K562 (cell line): ENCODE data around the gene ISYNA1. TPM values are rescaled to one million over a fixed set of nuclear protein-coding genes. Genes with fewer than 3 reads are reported as not detected.

Experiments
- BDP1 ChIP-seq: IDR thresholded peaks from 3 replicates; pipeline ENCODE4 v1.6.1; 2011; ENCODE audit not compliant: insufficient read length, insufficient read depth
- HCFC1 ChIP-seq: IDR thresholded peaks from 2 replicates; pipeline ENCODE4 v1.6.1; 2012; ENCODE audit warnings: low read depth, low read length, improper control_type of control experiment
- HNRNPLL ChIP-seq: fragments of 200-400 bp; formaldehyde crosslinking; IDR thresholded peaks from 2 replicates; pipeline ENCODE4 v1.6.1; 2017; ENCODE audit warnings: low read length, low read depth, mild to moderate bottlenecking; ENCODE audit not compliant: poor library complexity, severe bottlenecking
- NCOA4 ChIP-seq: fragments of 450-650 bp; IDR thresholded peaks from 2 replicates; pipeline ENCODE4 v1.6.1; 2018; ENCODE audit warnings: mild to moderate bottlenecking; ENCODE audit not compliant: partially characterized antibody
- NCOR1 ChIP-seq: fragments of 450-650 bp; IDR thresholded peaks from 2 replicates; pipeline ENCODE4 v1.6.1; 2016; ENCODE audit warnings: mild to moderate bottlenecking, moderate library complexity
- NONO ChIP-seq, 2 experiments: fragments of 200-400 bp in 1 of 2; fragments of 450-650 bp in 1 of 2; formaldehyde crosslinking in 1 of 2; IDR thresholded peaks; 2 replicates each; pipeline ENCODE4 v1.6.1; 2017; ENCODE audit warnings: low read depth in 2 of 2, mild to moderate bottlenecking in 2 of 2, moderate library complexity in 2 of 2, low read length in 1 of 2
- PCBP2 ChIP-seq: fragments of 200-400 bp; formaldehyde crosslinking; IDR thresholded peaks from 2 replicates; pipeline ENCODE4 v1.6.1; 2018; ENCODE audit warnings: low read length, low read depth, mild to moderate bottlenecking, moderate library complexity; ENCODE audit not compliant: poor library complexity, severe bottlenecking
- PML ChIP-seq: IDR thresholded peaks from 2 replicates; pipeline ENCODE4 v1.6.1; 2012; ENCODE audit warnings: low read length, inconsistent platforms
- SIN3B ChIP-seq: fragments of 450-650 bp; IDR thresholded peaks from 2 replicates; pipeline ENCODE4 v1.6.1; 2017; ENCODE audit warnings: low read depth, mild to moderate bottlenecking, moderate library complexity
- SMARCA4 ChIP-seq: fragments of 450-650 bp; IDR thresholded peaks from 2 replicates; pipeline ENCODE4 v1.6.1; 2016
- STAG1 ChIP-seq: sonication (generic); formaldehyde crosslinking; IDR thresholded peaks from 2 replicates; pipeline ENCODE4 v1.5.0; 2020; ENCODE audit warnings: missing genetic modification reagents, borderline replicate concordance
- TEAD1 ChIP-seq, 2 experiments: fragments of 450-650 bp in 1 of 2; sonication (generic) in 1 of 2; formaldehyde crosslinking; IDR thresholded peaks; 2 replicates each; pipeline versions ENCODE4 v1.4.0 to v1.8.0; 2020 to 2022; ENCODE audit warnings: mild to moderate bottlenecking in 2 of 2, missing genetic modification reagents in 1 of 2
- TRIM24 ChIP-seq, 2 experiments: fragments of 450-650 bp; IDR thresholded peaks; 2 replicates each; pipeline ENCODE4 v1.6.1; 2016
- XRCC3 ChIP-seq: fragments of 450-650 bp; IDR thresholded peaks from 2 replicates; pipeline ENCODE4 v1.6.1; 2017; ENCODE audit warnings: mild to moderate bottlenecking, moderate library complexity
- ZNF146 ChIP-seq: IDR thresholded peaks from one replicate; pipeline ENCODE4 v1.6.1; 2018; ENCODE audit warnings: missing compliant biosample characterization; ENCODE audit not compliant: unreplicated experiment
- polyA plus RNA-seq, 8 experiments: library from polyadenylated mRNA; depleted of rRNA in 4 of 8; stranded (reverse) in 5 of 8; unstranded in 3 of 8; fragments of >200 nt; fragmentation: Nextera tagmentation in 2 of 8; fragmentation: Illumina TruSeq in 1 of 8; extraction: Ambion mirVana in 2 of 8; extraction: Trizol in 1 of 8; gene quantifications; 2 replicates each; pipeline versions ENCODE4 v1.2.1 to v1.2.3, GENCODE V29; 2011 to 2014; ENCODE audit warnings: inconsistent platforms in 1 of 8, missing spikeins in 1 of 8
- total RNA-seq, 7 experiments: library from RNA; depleted of rRNA in 6 of 7; stranded (reverse); fragments of >200 nt in 6 of 7; fragmentation: Illumina TruSeq in 2 of 7; extraction: Trizol in 2 of 7; gene quantifications; 2 replicates each; pipeline versions ENCODE4 v1.2.1 to v1.2.3, GENCODE V29; 2011 to 2021; ENCODE audit warnings: low replicate concordance in 1 of 7
- TF ChIP-seq, protein P1 (sequence below): sonication (generic); formaldehyde crosslinking; IDR thresholded peaks from 2 replicates; pipeline ENCODE4 v1.8.0; 2022; ENCODE audit warnings: mild to moderate bottlenecking, low read depth, missing genetic modification reagents
- TF ChIP-seq, protein P2 (sequence below): fragments of 250-450 bp; sonication (Bioruptor Pico); IDR thresholded peaks from 2 replicates; pipeline ENCODE4 v1.5.0; 2020; ENCODE audit warnings: mild to moderate bottlenecking
- TF ChIP-seq, protein P3 (sequence below): IDR thresholded peaks from 2 replicates; pipeline ENCODE4 v1.6.1; 2012; ENCODE audit warnings: low read depth, low read length, improper control_type of control experiment, borderline replicate concordance
- TF ChIP-seq, protein P4 (sequence below): sonication (generic); formaldehyde crosslinking; IDR thresholded peaks from 2 replicates; pipeline ENCODE4 v1.8.0; 2022; ENCODE audit warnings: missing genetic modification reagents, mild to moderate bottlenecking, borderline replicate concordance

ISYNA1 gene
- total and polyA plus RNA-seq, 9 of the 15 experiments (the other 6 are each of a cell fraction or from before 2014, with no cell fraction given), result 21.8 to 460 (median 93.2) TPM

DNA sequence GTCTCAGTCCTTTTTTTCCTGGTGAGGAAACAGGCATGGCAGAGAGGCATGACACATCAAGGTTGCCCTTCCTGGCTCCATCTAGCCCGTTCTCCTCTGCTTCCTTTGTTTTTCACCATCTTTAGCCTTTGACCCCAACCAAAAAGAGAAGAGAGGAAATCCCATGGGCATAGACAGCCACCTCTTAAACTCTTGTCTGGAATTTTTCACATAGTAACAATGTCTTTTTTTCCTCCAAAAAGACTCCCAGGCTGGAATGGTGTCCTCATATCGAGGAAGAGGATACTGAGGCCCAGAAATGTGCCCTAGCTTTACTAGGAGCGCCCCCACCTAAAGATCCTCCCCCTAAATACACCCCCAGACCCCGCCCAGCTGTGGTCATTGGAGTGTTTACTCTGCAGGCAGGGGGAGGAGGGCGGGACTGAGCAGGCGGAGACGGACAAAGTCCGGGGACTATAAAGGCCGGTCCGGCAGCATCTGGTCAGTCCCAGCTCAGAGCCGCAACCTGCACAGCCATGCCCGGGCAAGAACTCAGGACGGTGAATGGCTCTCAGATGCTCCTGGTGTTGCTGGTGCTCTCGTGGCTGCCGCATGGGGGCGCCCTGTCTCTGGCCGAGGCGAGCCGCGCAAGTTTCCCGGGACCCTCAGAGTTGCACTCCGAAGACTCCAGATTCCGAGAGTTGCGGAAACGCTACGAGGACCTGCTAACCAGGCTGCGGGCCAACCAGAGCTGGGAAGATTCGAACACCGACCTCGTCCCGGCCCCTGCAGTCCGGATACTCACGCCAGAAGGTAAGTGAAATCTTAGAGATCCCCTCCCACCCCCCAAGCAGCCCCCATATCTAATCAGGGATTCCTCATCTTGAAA lies 52.0 kb downstream of the ISYNA1 start, which contains the start of gene GDF15 (continued):
- TF ChIP-seq TEAD1 (CRISPR knock-in tag; IDR thresholded peaks at IDR 0.05) (peak; percentile 49 to 84; a peak in 3 of 4 replicates), HNRNPLL (peak; percentile 79), NONO (IDR thresholded peaks at IDR 0.05; ENCODE audit: low read depth in 2 of 2, low read length in 1 of 2) (peak; percentile 91 to 98), SMARCA4 (no peak), XRCC3 (no peak), SIN3B (no peak; the same call in 1 of the 2 replicates), NCOA4 (no peak), ZNF146 (CRISPR knock-in tag) (no peak), PCBP2 (no peak), PML (peak; percentile 95), BDP1 (no peak), STAG1 (CRISPR knock-in tag) (0 out of 2 replicates have a peak, but pooled peaks have one; percentile 31), TRIM24 (IDR thresholded peaks at IDR 0.05) (peak in 1 of 2 experiments; percentile 80; a peak in 2 of 4 replicates), HCFC1 (peak; percentile 61), NCOR1 (peak; percentile 80)
- TF ChIP-seq, protein P1, sequence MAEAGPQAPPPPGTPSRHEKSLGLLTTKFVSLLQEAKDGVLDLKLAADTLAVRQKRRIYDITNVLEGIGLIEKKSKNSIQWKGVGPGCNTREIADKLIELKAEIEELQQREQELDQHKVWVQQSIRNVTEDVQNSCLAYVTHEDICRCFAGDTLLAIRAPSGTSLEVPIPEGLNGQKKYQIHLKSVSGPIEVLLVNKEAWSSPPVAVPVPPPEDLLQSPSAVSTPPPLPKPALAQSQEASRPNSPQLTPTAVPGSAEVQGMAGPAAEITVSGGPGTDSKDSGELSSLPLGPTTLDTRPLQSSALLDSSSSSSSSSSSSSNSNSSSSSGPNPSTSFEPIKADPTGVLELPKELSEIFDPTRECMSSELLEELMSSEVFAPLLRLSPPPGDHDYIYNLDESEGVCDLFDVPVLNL (CRISPR knock-in tag), result peak; percentile 46; the same call in 1 of the 2 replicates
- TF ChIP-seq, protein P2, sequence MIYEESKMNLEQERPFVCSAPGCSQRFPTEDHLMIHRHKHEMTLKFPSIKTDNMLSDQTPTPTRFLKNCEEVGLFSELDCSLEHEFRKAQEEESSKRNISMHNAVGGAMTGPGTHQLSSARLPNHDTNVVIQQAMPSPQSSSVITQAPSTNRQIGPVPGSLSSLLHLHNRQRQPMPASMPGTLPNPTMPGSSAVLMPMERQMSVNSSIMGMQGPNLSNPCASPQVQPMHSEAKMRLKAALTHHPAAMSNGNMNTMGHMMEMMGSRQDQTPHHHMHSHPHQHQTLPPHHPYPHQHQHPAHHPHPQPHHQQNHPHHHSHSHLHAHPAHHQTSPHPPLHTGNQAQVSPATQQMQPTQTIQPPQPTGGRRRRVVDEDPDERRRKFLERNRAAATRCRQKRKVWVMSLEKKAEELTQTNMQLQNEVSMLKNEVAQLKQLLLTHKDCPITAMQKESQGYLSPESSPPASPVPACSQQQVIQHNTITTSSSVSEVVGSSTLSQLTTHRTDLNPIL, result no peak
- TF ChIP-seq, protein P3, sequence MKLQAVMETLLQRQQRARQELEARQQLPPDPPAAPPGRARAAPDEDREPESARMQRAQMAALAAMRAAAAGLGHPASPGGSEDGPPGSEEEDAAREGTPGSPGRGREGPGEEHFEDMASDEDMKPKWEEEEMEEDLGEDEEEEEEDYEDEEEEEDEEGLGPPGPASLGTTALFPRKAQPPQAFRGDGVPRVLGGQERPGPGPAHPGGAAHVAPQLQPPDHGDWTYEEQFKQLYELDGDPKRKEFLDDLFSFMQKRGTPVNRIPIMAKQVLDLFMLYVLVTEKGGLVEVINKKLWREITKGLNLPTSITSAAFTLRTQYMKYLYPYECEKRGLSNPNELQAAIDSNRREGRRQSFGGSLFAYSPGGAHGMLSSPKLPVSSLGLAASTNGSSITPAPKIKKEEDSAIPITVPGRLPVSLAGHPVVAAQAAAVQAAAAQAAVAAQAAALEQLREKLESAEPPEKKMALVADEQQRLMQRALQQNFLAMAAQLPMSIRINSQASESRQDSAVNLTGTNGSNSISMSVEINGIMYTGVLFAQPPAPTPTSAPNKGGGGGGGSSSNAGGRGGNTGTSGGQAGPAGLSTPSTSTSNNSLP, result no peak
- TF ChIP-seq, protein P4, sequence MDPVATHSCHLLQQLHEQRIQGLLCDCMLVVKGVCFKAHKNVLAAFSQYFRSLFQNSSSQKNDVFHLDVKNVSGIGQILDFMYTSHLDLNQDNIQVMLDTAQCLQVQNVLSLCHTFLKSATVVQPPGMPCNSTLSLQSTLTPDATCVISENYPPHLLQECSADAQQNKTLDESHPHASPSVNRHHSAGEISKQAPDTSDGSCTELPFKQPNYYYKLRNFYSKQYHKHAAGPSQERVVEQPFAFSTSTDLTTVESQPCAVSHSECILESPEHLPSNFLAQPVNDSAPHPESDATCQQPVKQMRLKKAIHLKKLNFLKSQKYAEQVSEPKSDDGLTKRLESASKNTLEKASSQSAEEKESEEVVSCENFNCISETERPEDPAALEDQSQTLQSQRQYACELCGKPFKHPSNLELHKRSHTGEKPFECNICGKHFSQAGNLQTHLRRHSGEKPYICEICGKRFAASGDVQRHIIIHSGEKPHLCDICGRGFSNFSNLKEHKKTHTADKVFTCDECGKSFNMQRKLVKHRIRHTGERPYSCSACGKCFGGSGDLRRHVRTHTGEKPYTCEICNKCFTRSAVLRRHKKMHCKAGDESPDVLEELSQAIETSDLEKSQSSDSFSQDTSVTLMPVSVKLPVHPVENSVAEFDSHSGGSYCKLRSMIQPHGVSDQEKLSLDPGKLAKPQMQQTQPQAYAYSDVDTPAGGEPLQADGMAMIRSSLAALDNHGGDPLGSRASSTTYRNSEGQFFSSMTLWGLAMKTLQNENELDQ, result no peak
